Endothelial cell of umbilical vein (primary cell): ENCODE results near the gene SAMSN1. TPM values are rescaled to one million over a fixed set of nuclear protein-coding genes. Genes with fewer than 3 reads are reported as not detected.

ENCODE experiments used
- BruUV-seq: library from RNA; stranded (reverse); fragments of 400-500 nt; replicated peaks from 2 replicates; lab custom pipeline; 2021; lab: Mats Ljungman, UMichigan
- CTCF ChIA-PET: fragments of 300-600, 350-600 bp; sonication (Branson Sonifier 250); formaldehyde crosslinking; loops from one replicate; lab custom pipeline; 2021; ENCODE audit warnings: antibody characterized with exemption, inconsistent platforms; lab: Charles Lee
- POLR2A ChIA-PET: fragments of 300-600, 350-600 bp; sonication (Branson Sonifier 250); formaldehyde crosslinking; loops from one replicate; lab custom pipeline; 2021; ENCODE audit warnings: antibody characterized with exemption, inconsistent platforms; lab: Charles Lee
- DNase-seq: peaks from one replicate; pipeline ENCODE4 v3.0.0-alpha.2; 2011; ENCODE audit warnings: low read depth, low spot score
- FAIRE-seq: peaks from 2 replicates; lab custom pipeline; 2011; peaks lifted over from hg19 to GRCh38; lab: Jason Lieb, UNC
- H2AFZ ChIP-seq: 2 replicates; pipeline ENCODE4 v1.6.0; 2012; ENCODE audit warnings: low read depth, low read length, control low read depth, inconsistent platforms
- H3K27ac ChIP-seq: 2 replicates; pipeline ENCODE4 v1.5.1; 2011; ENCODE audit warnings: low read depth, mild to moderate bottlenecking, control low read depth, low read length, moderate library complexity; ENCODE audit not compliant: insufficient read depth
- H3K27me3 ChIP-seq, 2 experiments: 2 replicates each; pipeline versions ENCODE4 v1.6.0 to v1.6.1; 2011; ENCODE audit warnings: low read length in 2 of 2, mixed read lengths in 1 of 2; ENCODE audit not compliant: control insufficient read depth in 2 of 2, insufficient read depth in 2 of 2
- H3K36me3 ChIP-seq, 2 experiments: 2 replicates in 1 of 2; 3 replicates in 1 of 2; pipeline ENCODE4 v1.5.1; 2011; ENCODE audit warnings: low read length in 2 of 2, mild to moderate bottlenecking in 1 of 2, moderate library complexity in 1 of 2; ENCODE audit not compliant: control insufficient read depth in 2 of 2, insufficient read depth in 2 of 2; ENCODE audit errors: extremely low read depth in 1 of 2
- H3K4me1 ChIP-seq: 3 replicates; pipeline ENCODE4 v1.5.1; 2011; ENCODE audit warnings: mild to moderate bottlenecking, low read length; ENCODE audit not compliant: control insufficient read depth, insufficient read depth; ENCODE audit errors: extremely low read depth
- H3K4me2 ChIP-seq: 2 replicates; pipeline ENCODE4 v1.6.1; 2011; ENCODE audit warnings: low read length, control low read depth, mixed read lengths; ENCODE audit not compliant: insufficient read depth
- H3K4me3 ChIP-seq, 3 experiments: fragments of 200-600 bp in 1 of 3; sonication (generic), shearing (Covaris generic) in 1 of 3; replicated peaks in 1 of 3; 2 replicates each; pipeline ENCODE4 v1.5.1; 2011 to 2016; ENCODE audit warnings: control low read depth in 3 of 3, low read length in 3 of 3, mild to moderate bottlenecking in 2 of 3, inconsistent platforms in 1 of 3, low read depth in 1 of 3, moderate library complexity in 1 of 3; ENCODE audit not compliant: insufficient read depth in 1 of 3
- H3K79me2 ChIP-seq: 2 replicates; pipeline ENCODE4 v1.6.0; 2012; ENCODE audit warnings: low read length, inconsistent platforms; ENCODE audit not compliant: control insufficient read depth, insufficient read depth
- H3K9ac ChIP-seq: replicated peaks from 2 replicates; pipeline ENCODE3; 2011; ENCODE audit warnings: low read length, control low read depth; ENCODE audit not compliant: insufficient read depth; ENCODE audit errors: extremely low read depth
- H3K9me1 ChIP-seq: replicated peaks from 3 replicates; pipeline ENCODE4 v1.6.0; 2011; ENCODE audit warnings: mild to moderate bottlenecking, low read length; ENCODE audit not compliant: control insufficient read depth, insufficient read depth; ENCODE audit errors: extremely low read depth
- H3K9me3 ChIP-seq: replicated peaks from 2 replicates; pipeline ENCODE4 v1.5.1; 2012; ENCODE audit warnings: low read length, inconsistent platforms; ENCODE audit not compliant: control insufficient read depth, insufficient read depth
- H4K20me1 ChIP-seq: replicated peaks from 2 replicates; pipeline ENCODE3; 2011; ENCODE audit warnings: mild to moderate bottlenecking, low read length; ENCODE audit not compliant: control insufficient read depth, insufficient read depth; ENCODE audit errors: extremely low read depth
- CTCF ChIP-seq, 2 donors: IDR thresholded peaks; 1 replicate in 1 of 2; 2 replicates in 1 of 2; pipeline ENCODE4 v1.5.1; 2011; ENCODE audit warnings: low read length in 2 of 2, mild to moderate bottlenecking in 2 of 2, moderate library complexity in 2 of 2, control low read depth in 1 of 2, inconsistent platforms in 1 of 2, low read depth in 1 of 2; ENCODE audit not compliant: insufficient read depth in 1 of 2; ENCODE audit errors: extremely low read depth in 1 of 2
- EZH2 ChIP-seq: IDR thresholded peaks from 2 replicates; pipeline ENCODE4 v1.6.1; 2012; ENCODE audit warnings: borderline replicate concordance, low read depth, mild to moderate bottlenecking, moderate library complexity, low read length, inconsistent platforms; ENCODE audit not compliant: severe bottlenecking
- FOS ChIP-seq: IDR thresholded peaks from 2 replicates; pipeline ENCODE4 v1.6.1; 2011; ENCODE audit warnings: mild to moderate bottlenecking, low read length, moderate library complexity, borderline replicate concordance; ENCODE audit not compliant: insufficient read depth
- GATA2 ChIP-seq: IDR thresholded peaks from 2 replicates; pipeline ENCODE4 v1.7.0; 2011; ENCODE audit warnings: low read depth, mild to moderate bottlenecking, moderate library complexity, mixed read lengths, low read length; ENCODE audit not compliant: insufficient read length, insufficient read depth
- JUN ChIP-seq: IDR thresholded peaks from 2 replicates; pipeline ENCODE4 v1.6.1; 2011; ENCODE audit warnings: borderline replicate concordance, low read depth; ENCODE audit not compliant: insufficient read length, insufficient read depth
- MAX ChIP-seq: IDR thresholded peaks from 2 replicates; pipeline ENCODE4 v1.6.1; 2011; ENCODE audit not compliant: insufficient read depth, insufficient read length
- MYC ChIP-seq: IDR thresholded peaks from one replicate; pipeline ENCODE4 v1.6.1; 2011; ENCODE audit warnings: mild to moderate bottlenecking, low read depth, low read length
- POLR2A ChIP-seq: IDR thresholded peaks from 2 replicates; pipeline ENCODE4 v1.6.1; 2012; ENCODE audit warnings: low read depth, mild to moderate bottlenecking, control low read depth, low read length
- POLR2AphosphoS5 ChIP-seq: IDR thresholded peaks from 2 replicates; pipeline ENCODE4 v1.6.1; 2012; ENCODE audit warnings: low read depth, mild to moderate bottlenecking, control low read depth, low read length, moderate library complexity; ENCODE audit not compliant: insufficient read depth
- dilution Hi-C: fragments of 300-500 bp; cut with MboI; formaldehyde crosslinking; loops from one replicate; pipeline ENCODE4 v1.15.0; 2019; ENCODE audit warnings: low sequenced_read_pairs; ENCODE audit not compliant: extremely low pct_ligation_motif_present
- intact Hi-C: fragments of 100-400 bp; cut with micrococcal nuclease; formaldehyde crosslinking; loops from one replicate; pipeline ENCODE4 v1.10.0; 2022
- polyA plus RNA-seq, 4 experiments: library from polyadenylated mRNA; depleted of rRNA in 3 of 4; stranded (reverse) in 3 of 4; unstranded in 1 of 4; fragments of >200 nt; gene quantifications; 2 replicates each; pipeline versions ENCODE4 v1.2.1 to v1.2.3, GENCODE V29; 2011 to 2012; ENCODE audit warnings: missing spikeins in 1 of 4
- total RNA-seq: library from RNA; stranded (reverse); gene quantifications from 2 replicates; pipeline ENCODE4 v1.2.3, GENCODE V29; 2021

The SAMSN1 gene
- total and polyA plus RNA-seq, 2 donors (not counting 3 experiments of a cell fraction or from before 2014, with no cell fraction given): 2.5 to 5.3 TPM

- no peak overlapping the region for H3K4me2 ChIP-seq
- CTCF ChIA-PET: no interaction called here
- POLR2A ChIA-PET: no interaction called here
- no peak for FAIRE-seq
- dilution Hi-C loops (no loop called here), intact Hi-C loops (no loop called here)
- no peak for DNase-seq
- no peak overlapping the region for H3K4me3 ChIP-seq
- H3K27me3 ChIP-seq: no peaks in the 10 kb centered on the region
- no TSS peak for BruUV-seq
- no peaks in the 10 kb centered on the region for H3K9me1 ChIP-seq
- H4K20me1 ChIP-seq: no peaks in the 10 kb centered on the region
- H3K79me2 ChIP-seq: no peaks in the 10 kb centered on the region
- TF ChIP-seq EZH2 (no peak), MYC (no peak), MAX (no peak), GATA2 (no peak)
- H3K9ac ChIP-seq: no peak overlapping the region
- H3K4me1 ChIP-seq: no peaks in the 10 kb centered on the region
- H3K27ac ChIP-seq: no peak overlapping the region
- H2AFZ ChIP-seq: no peak overlapping the region
- H3K36me3 ChIP-seq: no peaks in the 10 kb centered on the region
- H3K9me3 ChIP-seq: no peaks in the 10 kb centered on the region
These were observed 43.9 kb upstream of the SAMSN1 start for GRCh38 chr21:14589855-14590563.

- H2AFZ ChIP-seq: no peak overlapping the region
- intact Hi-C loops: no loop called here
- H3K79me2 ChIP-seq: no peaks in the 10 kb centered on the region
- ChIA-PET POLR2A (no interaction called here), CTCF (no interaction called here)
- no peaks in the 10 kb centered on the region for H3K9me1 ChIP-seq
- DNase-seq: no peak
- no peaks in the 10 kb centered on the region for H3K27me3 ChIP-seq
- H4K20me1 ChIP-seq: no peaks in the 10 kb centered on the region
- no peak overlapping the region for H3K4me2 ChIP-seq
- no peak overlapping the region for H3K27ac ChIP-seq
- H3K4me3 ChIP-seq: no peak overlapping the region
- no peak for TF ChIP-seq POLR2A
- TF ChIP-seq EZH2: no peak
- TF ChIP-seq GATA2: no peak
- TF ChIP-seq FOS: no peak
- TF ChIP-seq JUN: no peak
- TF ChIP-seq POLR2AphosphoS5: no peak
- no peak for TF ChIP-seq MYC
- TF ChIP-seq MAX: no peak
- no peak for TF ChIP-seq CTCF (IDR thresholded peaks at IDR 0.05; ENCODE audit: extremely low read depth in 1 of 2, insufficient read depth in 1 of 2, low read depth in 1 of 2, low read length in 2 of 2)
- H3K36me3 ChIP-seq: no peaks in the 10 kb centered on the region
- H3K9ac ChIP-seq: no peak overlapping the region
- dilution Hi-C loops: no loop called here
- no peak for FAIRE-seq
- no peaks in the 10 kb centered on the region for H3K4me1 ChIP-seq
- BruUV-seq: no TSS peak
- no peaks in the 10 kb centered on the region for H3K9me3 ChIP-seq
These were observed 41.2 kb upstream of the SAMSN1 start for GRCh38 chr21:14587266-14587665.
